HPDE6-E6E7 (cell line): ENCODE results near the gene RRP7A.
"Not testable (repeated sequence)": the region's sequence is repeated elsewhere in the genome, so short reads cannot be mapped to it uniquely, and the experiment has no call there.

Experiments
- DNase-seq: peaks from one replicate; pipeline ENCODE4 v3.0.0; 2011; ENCODE audit warnings: missing footprints; ENCODE audit errors: extremely low spot score

The RRP7A gene

GRCh38 chr22:42499773-42500160 lies 19.8 kb downstream of the RRP7A start:
- not testable (repeated sequence) for DNase-seq

- DNase-seq, result not testable (repeated sequence)
Measured at GRCh38 chr22:42495533-42496141, 24.0 kb downstream of the RRP7A start.

DNA sequence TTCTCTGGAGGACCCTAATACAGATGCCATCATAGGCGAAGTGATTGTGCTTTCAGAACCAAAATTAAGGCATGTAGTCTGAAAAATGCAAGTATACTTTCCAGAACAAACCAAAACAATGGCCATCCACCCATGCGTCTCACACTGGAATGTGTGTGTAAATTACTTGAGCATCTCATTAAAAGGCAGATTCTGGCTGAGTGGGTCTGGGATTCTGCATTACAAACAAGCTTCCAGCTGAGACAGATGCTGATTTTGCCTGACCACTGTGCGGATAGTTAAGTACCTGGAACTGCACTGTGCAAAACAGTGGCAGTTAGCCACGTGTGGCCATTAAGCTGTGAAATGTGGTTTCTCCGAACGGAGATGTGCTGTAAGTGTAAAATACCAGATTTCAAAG lies 26.2 kb downstream of the RRP7A start:
- no peak for DNase-seq

DNA sequence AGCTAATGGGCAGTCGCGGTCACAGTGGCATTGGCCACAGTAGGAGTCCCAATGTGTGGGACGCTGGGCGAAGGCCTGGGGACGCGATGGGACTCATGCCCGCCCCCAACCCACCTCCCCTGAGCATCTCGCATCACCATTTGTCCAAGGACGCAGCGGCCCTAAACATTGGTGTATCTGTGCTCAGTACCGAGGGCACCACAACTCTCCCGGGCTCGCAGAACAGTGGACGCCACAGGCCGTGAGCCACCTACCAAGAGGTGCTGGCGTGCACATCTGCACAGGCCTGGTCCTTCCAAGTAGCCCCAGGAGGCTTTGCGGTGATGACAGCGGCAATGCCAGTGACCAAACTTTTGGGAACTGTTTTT lies 27.3 kb downstream of the RRP7A start:
- DNase-seq, result no peak

- DNase-seq, result no peak
Measured at GRCh38 chr22:42490243-42490832, 29.3 kb downstream of the RRP7A start.

GRCh38 chr22:42489000-42489399 lies 30.6 kb downstream of the RRP7A start:
- DNase-seq, result no peak

- DNase-seq, result no peak
Measured at GRCh38 chr22:42484506-42484905, 35.1 kb downstream of the RRP7A start.

DNA sequence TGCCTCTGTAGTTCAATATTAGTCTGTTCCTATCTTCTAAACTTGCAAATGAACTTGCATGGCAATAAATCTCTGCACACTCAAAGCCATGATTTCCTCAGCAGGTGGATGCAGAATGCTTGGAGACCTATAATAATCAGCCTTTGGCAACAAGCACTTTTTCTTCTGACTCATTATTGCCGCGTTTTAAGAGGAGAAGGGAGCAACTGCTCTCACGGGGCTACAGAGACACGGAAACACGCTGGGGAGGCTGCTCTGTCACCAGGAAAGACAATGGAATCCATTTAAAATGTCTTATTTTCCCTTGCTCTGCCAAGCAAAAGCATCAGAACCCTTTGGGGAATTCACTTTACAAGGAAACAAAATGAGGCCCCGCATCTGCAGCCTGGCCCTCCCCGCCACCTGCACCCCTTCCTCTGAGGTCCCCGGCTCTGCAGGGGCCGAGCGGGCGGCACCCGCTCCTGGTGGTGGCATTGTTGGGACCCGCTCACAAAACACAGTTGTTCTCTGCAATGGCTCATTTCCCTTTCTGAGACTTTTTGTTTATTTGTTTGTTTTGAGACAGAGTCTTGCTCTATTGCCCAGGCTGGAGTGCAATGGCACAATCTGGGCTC lies 35.9 kb downstream of the RRP7A start:
- not testable (repeated sequence) for DNase-seq

DNA sequence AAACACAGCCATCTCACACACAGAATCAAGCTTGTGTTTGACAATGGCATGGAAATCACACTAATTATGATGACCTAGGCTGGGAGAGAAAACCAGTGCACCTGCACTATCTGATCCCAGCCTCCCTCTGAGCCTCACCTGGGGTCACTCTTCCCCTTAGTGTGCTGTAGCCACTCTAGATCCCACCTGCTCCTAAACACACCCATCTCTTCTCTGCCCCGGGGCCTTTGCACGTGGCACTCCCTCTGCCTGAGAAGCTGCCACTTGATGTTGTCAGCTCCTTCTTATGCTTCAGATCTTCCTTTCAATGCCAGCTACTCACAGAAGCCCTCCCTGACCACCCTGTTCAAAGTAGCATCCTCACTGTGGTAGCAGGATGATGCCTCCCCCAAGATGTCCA lies 44.5 kb downstream of the RRP7A start:
- no peak for DNase-seq

DNA sequence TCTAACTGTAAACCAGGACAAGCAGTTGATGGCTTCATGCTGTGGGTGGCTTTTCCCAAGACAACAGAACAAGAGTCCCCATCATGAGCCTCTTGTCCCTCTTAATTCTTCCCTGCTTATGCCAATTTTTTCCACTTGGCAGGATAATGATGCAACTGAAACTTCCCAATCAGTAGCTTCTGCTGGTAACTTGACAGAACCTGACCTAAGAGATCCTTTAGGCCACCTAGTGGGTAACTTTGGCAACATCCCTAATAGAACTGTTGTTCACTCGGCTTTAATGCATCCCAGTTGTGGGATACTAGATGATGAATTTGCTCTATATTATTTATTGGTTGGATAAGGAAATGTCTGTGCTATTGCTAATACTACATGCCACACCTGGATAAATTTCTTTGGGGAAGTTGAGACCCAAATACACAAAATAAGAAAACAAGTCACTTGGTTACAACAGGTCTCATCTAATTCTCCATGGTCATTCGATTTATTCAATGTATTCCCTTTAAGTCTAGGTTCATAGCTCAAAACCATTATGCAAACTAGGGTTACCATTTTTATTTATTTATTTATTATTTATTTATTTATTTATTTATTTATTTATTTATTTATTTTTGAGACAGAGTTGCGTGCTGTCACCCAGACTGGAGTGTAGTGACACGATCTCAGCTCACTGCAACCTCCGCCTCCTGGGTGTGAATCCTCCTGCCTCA lies 46.0 kb downstream of the RRP7A start:
- DNase-seq, result peak; percentile 44

DNA sequence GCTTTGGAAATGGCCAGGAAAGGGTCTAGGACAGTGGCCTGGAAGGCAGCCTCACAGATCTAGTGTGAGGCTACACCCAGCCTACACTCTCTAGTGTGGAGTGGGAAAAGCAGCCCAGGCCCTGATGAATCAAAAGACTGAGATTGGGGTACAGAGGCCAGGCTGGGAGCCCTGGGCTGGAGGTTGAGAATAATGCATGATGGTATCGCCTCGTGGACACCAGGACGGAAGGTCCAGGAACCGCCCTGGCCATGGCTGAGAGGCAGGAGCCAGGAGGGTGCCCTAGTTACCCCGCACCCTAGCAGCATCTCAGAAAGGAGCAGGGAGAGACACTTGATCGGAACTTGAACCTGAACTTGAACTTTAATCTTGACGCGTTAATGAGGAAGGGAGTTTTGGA lies 46.9 kb downstream of the RRP7A start:
- DNase-seq, result no peak

DNA sequence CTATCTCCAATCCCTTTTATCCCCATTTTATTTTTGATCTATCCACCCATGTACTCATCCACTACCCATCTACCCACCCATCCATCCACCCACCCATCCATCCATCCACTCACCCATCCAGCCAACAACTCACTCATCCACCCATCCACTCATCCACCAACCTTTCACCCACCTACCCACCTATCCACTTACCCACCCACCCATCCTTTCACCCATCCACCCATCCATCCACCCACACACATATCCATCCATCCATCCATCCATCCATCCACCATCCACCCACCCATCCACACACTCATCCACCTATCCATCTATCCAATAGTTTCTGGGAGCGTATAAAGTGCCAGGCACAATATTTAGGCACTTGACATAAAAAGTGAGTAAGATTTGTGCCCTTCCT lies 48.2 kb downstream of the RRP7A start:
- no peak for DNase-seq

DNA sequence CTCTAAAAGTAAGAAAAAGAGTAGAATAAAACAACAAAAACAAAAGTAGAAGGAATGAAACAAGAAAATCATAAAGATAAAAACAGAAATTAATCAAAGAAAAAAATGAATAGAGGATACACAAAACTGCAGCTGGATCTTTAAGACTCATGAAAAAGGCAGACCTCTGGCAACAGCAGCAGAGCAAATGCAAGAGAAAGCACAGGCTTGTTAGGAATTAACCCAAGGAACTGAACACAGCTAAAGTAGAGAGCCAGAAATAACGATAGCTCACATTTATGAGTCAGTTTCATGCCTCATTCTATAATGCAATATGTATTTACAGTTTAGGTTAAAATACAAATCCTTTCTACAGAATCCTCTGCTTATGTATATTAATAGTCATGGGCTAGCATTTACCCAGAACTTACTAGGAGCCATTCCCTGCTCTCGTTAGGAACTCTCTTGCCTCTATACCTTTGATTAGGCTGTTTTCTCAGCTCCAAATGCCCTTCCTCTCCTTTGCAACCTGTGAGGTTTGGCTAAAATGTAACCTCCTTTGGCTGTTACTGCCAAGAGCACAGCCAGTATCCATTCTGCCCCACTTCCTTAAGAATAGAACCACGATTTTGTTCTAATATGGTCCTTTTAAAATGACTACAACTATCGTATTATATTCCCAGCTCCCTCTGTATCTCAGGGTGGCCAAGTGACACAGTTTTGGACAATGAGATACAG lies 49.1 kb downstream of the RRP7A start:
- no peak for DNase-seq

DNA sequence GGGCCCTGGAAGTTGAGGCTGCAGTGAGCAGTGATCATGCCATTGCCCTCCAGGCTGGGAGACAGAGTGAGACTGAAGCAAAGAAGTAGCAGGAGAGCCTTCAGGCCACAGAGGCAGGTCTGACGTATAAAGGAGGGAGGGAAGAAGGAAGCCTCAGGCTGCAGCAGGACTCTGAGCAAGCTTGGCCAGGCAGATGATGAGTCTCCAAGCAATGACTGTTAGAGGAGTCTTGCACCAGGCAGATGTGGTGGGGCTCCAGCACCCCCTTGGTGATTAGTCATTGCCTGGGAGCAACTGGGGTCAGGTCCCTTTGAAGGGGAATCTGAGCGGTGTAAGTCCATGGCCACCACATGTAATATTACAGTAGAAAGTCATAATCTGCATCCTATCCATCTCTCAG lies 50.8 kb downstream of the RRP7A start:
- DNase-seq, result no peak

- DNase-seq, result no peak
Measured at GRCh38 chr22:42462016-42462415, 57.6 kb downstream of the RRP7A start.

DNA sequence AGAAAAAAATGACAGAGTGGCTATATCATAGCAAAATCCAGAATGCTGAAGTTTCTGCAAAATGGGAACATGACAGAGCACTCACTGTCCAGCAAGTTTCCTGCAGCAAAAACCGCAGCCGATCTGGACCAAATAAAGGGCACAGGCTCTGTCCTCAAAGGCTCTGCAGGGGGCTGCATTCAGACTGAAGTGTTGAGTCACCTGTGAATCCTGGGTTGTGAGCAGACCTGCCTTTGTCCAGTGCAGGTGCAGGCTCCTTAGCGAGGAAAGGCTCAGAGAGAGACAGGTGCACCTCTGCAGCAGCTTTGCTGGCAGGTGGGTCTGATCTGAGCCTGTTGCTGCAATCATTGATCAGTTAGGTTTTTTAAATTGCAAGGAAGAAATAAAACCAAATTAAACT lies 58.1 kb downstream of the RRP7A start:
- DNase-seq, result no peak
